HG02623 (cell line): ENCODE results near the gene TRMU.

ENCODE experiments used
- ATAC-seq: cut with Tn5 transposase; IDR thresholded peaks from one replicate; pipeline ENCODE4 v1.9.1; 2021; ENCODE audit warnings: moderate library complexity; ENCODE audit not compliant: unreplicated experiment

The TRMU gene

DNA sequence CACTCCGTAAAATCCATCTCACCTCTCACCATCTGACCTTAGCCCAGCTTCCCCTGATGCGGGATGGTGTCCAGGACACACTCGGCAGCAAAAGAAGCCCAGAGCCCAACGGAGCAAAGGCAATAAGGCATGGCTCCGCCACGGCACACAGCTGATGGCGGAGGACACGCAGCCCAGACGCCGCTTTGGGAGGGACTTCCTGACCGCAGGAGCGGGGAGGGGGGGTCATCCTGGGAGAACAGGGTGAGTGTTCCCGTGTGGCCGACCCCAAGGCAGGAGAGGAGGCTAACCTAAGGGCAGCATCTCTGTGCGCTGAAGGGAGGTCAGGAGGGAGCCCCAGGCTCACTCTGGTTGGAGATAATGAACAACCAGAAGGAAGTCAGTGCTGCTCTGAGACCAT is 71.3 kb downstream of the TRMU start:
- ATAC-seq: no peak
